Common myeloid progenitor, CD34-positive (primary cell): ENCODE results near the gene ARHGAP19.
A peak's percentile ranks its signal among the peaks of the same experiment; 100 is the strongest.

Experiments used
- CTCF ChIA-PET: fragments of 350-600 bp; sonication (Branson Sonifier 250); formaldehyde crosslinking; loops from one replicate; lab custom pipeline; 2021; ENCODE audit warnings: antibody characterized with exemption; lab: Charles Lee
- POLR2A ChIA-PET: fragments of 350-600 bp; sonication (Branson Sonifier 250); formaldehyde crosslinking; loops from one replicate; lab custom pipeline; 2021; ENCODE audit warnings: antibody characterized with exemption; lab: Charles Lee
- DNase-seq, 3 donors: peaks; one replicate each; pipeline versions ENCODE4 v3.0.0 to v3.0.0-alpha.2; 2013
- H3K27ac ChIP-seq, 2 experiments: 1 replicate in 1 of 2; 2 replicates in 1 of 2; pipeline ENCODE4 v1.7.0; 2013; ENCODE audit warnings: inconsistent platforms in 2 of 2, low read length in 2 of 2, mild to moderate bottlenecking in 2 of 2, low read depth in 1 of 2, moderate library complexity in 1 of 2; ENCODE audit not compliant: severe bottlenecking in 2 of 2, insufficient read depth in 1 of 2, poor library complexity in 1 of 2
- H3K27me3 ChIP-seq, 5 experiments: replicated peaks in 2 of 5; 1 replicate in 3 of 5; 2 replicates in 2 of 5; pipeline versions ENCODE4 v1.6.1 to v1.7.0; 2013; ENCODE audit warnings: low read length in 4 of 5, mild to moderate bottlenecking in 2 of 5, moderate library complexity in 2 of 5, inconsistent platforms in 1 of 5; ENCODE audit not compliant: insufficient read depth in 5 of 5, control insufficient read depth in 4 of 5
- H3K36me3 ChIP-seq, 4 experiments: 1 replicate in 2 of 4; 2 replicates in 2 of 4; pipeline versions ENCODE4 v1.6.1 to v1.7.0; 2013; ENCODE audit warnings: low read length in 3 of 4, control low read depth in 1 of 4, mild to moderate bottlenecking in 1 of 4; ENCODE audit not compliant: control insufficient read depth in 4 of 4, insufficient read depth in 4 of 4
- H3K4me1 ChIP-seq, 4 experiments: 1 replicate in 3 of 4; 2 replicates in 1 of 4; pipeline versions ENCODE4 v1.6.1 to v1.7.1; 2013; ENCODE audit warnings: low read length in 3 of 4, mild to moderate bottlenecking in 3 of 4, control low read depth in 1 of 4, inconsistent platforms in 1 of 4, moderate library complexity in 1 of 4; ENCODE audit not compliant: control insufficient read depth in 4 of 4, insufficient read depth in 4 of 4; ENCODE audit errors: control extremely low read depth in 1 of 4
- H3K4me3 ChIP-seq, 7 experiments: 1 replicate in 4 of 7; 2 replicates in 3 of 7; pipeline versions ENCODE4 v1.5.1 to v1.7.0; 2013; ENCODE audit warnings: mild to moderate bottlenecking in 7 of 7, low read length in 6 of 7, moderate library complexity in 6 of 7, inconsistent platforms in 2 of 7, low read depth in 2 of 7, control low read depth in 1 of 7; ENCODE audit not compliant: insufficient read depth in 4 of 7, control insufficient read depth in 1 of 7; ENCODE audit errors: extremely low read depth in 1 of 7
- H3K9me3 ChIP-seq, 5 experiments: 1 replicate in 4 of 5; 2 replicates in 1 of 5; pipeline versions ENCODE4 v1.6.1 to v1.7.1; 2013; ENCODE audit warnings: low read length in 4 of 5, mild to moderate bottlenecking in 2 of 5, inconsistent platforms in 1 of 5, low read depth in 1 of 5, moderate library complexity in 1 of 5; ENCODE audit not compliant: control insufficient read depth in 4 of 5, insufficient read depth in 2 of 5; ENCODE audit errors: control extremely low read depth in 1 of 5
- WGBS: methylation state at CpG from one replicate; pipeline ENCODE4 v1.1.5; 2013; ENCODE audit not compliant: insufficient coverage; 5-methylcytosine and 5-hydroxymethylcytosine counted together

Gene ARHGAP19

GRCh38 chr10:97192952-97193435 is 99.4 kb downstream of the ARHGAP19 start:
- DNase-seq: no peak
- no peak overlapping the region for H3K4me3 ChIP-seq
- ChIA-PET POLR2A (no interaction called here), CTCF (interaction anchor here (0.8 to 13.0 kb wide), 6 partner anchors 9 to 116 kb away, joined by 3 to 132 read pairs (median 7); no protein-coding TSS in a partner anchor)
- H3K27me3 ChIP-seq: peaks cover 0 to 76% (median 30%) of the 10 kb centered on the region in 5 experiments
- no peaks in the 10 kb centered on the region for H3K9me3 ChIP-seq
- H3K4me1 ChIP-seq: peaks cover 0 to 11% (median 8%) of the 10 kb centered on the region in 4 experiments
- no peak overlapping the region for H3K27ac ChIP-seq
- H3K36me3 ChIP-seq: no peaks in the 10 kb centered on the region
- 93% methylated on average over 4 of the region's 5 CpGs for WGBS

- POLR2A ChIA-PET: no interaction called here
- no peak overlapping the region for H3K4me3 ChIP-seq
- no peak for DNase-seq
- no peaks in the 10 kb centered on the region for H3K36me3 ChIP-seq
- CTCF ChIA-PET: interaction anchor here (1.1 to 13.0 kb wide), 3 partner anchors 17 to 116 kb away, joined by 3 to 132 read pairs (median 4); no protein-coding TSS in a partner anchor
- peaks cover 0 to 14% (median 4%) of the 10 kb centered on the region in 4 experiments for H3K4me1 ChIP-seq
- peaks cover 5 to 77% (median 23%) of the 10 kb centered on the region in 5 experiments for H3K27me3 ChIP-seq
- no peaks in the 10 kb centered on the region for H3K9me3 ChIP-seq
- WGBS: 96% methylated on average over 2 of the region's 2 CpGs
- H3K27ac ChIP-seq: no peak overlapping the region
These were observed 102.0 kb downstream of the ARHGAP19 start for GRCh38 chr10:97190450-97190849.

GRCh38 chr10:97188261-97188711 is 104.2 kb downstream of the ARHGAP19 start:
- ChIA-PET CTCF (interaction anchor here (8.3 kb wide), 1 partner anchor 9 kb away, joined by 37 read pairs; no protein-coding TSS in a partner anchor), POLR2A (no interaction called here)
- H3K4me3 ChIP-seq: no peak overlapping the region
- 32% methylated on average over 2 of the region's 11 CpGs for WGBS
- H3K4me1 ChIP-seq: peaks cover 0 to 21% (median 9%) of the 10 kb centered on the region in 4 experiments
- peak in 1 of 3 donors; percentile 55 for DNase-seq
- peaks cover 5 to 87% (median 34%) of the 10 kb centered on the region in 5 experiments for H3K27me3 ChIP-seq
- H3K27ac ChIP-seq: no peak overlapping the region
- no peaks in the 10 kb centered on the region for H3K36me3 ChIP-seq
- no peaks in the 10 kb centered on the region for H3K9me3 ChIP-seq

- ChIA-PET POLR2A (interaction anchor here (0.6 kb wide), 1 partner anchor 571 kb away, joined by 3 read pairs; no protein-coding TSS in a partner anchor), CTCF (interaction anchor here (1.1 to 8.3 kb wide), 4 partner anchors 11 to 105 kb away, joined by 3 to 37 read pairs (median 4); no protein-coding TSS in a partner anchor)
- 91% methylated on average over 15 of the region's 18 CpGs for WGBS
- Histone ChIP-seq H3K36me3 (no peaks in the 10 kb centered on the region), H3K27ac (no peak overlapping the region), H3K4me1 (peaks cover 0 to 21% (median 9%) of the 10 kb centered on the region in 4 experiments), H3K4me3 (no peak overlapping the region), H3K27me3 (peaks cover 5 to 84% (median 39%) of the 10 kb centered on the region in 5 experiments), H3K9me3 (no peaks in the 10 kb centered on the region)
- DNase-seq: no peak
These were observed 105.5 kb downstream of the ARHGAP19 start for GRCh38 chr10:97186911-97187310.

GRCh38 chr10:97185326-97186058 is 106.9 kb downstream of the ARHGAP19 start, which contains the start of gene SLIT1:
SLIT1 (minus strand) TSS chr10:97185959; CDS start chr10:97185674, 285 bp downstream.
- Histone ChIP-seq H3K36me3 (no peaks in the 10 kb centered on the region), H3K4me3 (peak within 1 kb of the TSS in 5 of 7 experiments; percentile 34 to 64 (median 50)), H3K27me3 (peaks cover 5 to 87% (median 44%) of the 10 kb centered on the region in 5 experiments), H3K9me3 (no peaks in the 10 kb centered on the region), H3K4me1 (peaks cover 0 to 21% (median 9%) of the 10 kb centered on the region in 4 experiments), H3K27ac (no peak within 1 kb of the TSS)
- peak; percentile 22 to 55 (median 44) for DNase-seq
- CTCF ChIA-PET: interaction anchor here (8.3 kb wide), 1 partner anchor 12 kb away, joined by 37 read pairs; no protein-coding TSS in a partner anchor
- POLR2A ChIA-PET: no interaction called here
- WGBS: under 1% methylated on average over 40 of the region's 74 CpGs

DNA sequence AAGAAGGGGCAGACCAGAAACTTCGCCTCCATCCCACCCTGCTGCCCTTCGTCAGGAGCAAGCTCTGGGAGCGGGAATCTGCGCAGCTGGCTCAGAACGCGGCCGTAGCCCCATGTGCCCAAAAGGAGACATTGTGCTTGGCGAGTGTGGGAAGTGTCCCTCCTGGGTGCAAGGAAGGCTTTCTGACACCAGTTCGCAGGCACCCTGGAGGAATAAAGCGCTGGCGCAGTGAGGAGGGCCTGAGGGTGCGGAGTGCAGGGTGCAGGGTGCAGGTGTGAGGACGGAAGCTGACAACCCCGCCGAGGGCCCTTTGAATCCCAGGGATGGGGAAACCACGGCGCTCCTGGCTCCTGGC is 107.5 kb downstream of the ARHGAP19 start:
- ChIA-PET CTCF (interaction anchor here (0.5 to 8.3 kb wide), 5 partner anchors 8 to 112 kb away, joined by 3 to 37 read pairs (median 7); no protein-coding TSS in a partner anchor), POLR2A (no interaction called here)
- WGBS: 17% methylated on average over 17 of the region's 17 CpGs
- Histone ChIP-seq H3K27me3 (peaks cover 5 to 90% (median 44%) of the 10 kb centered on the region in 5 experiments), H3K4me1 (peaks cover 0 to 21% (median 9%) of the 10 kb centered on the region in 4 experiments), H3K4me3 (peak overlapping the region in 3 of 7 experiments; percentile 50 to 64 (median 53)), H3K27ac (no peak overlapping the region), H3K9me3 (no peaks in the 10 kb centered on the region), H3K36me3 (no peaks in the 10 kb centered on the region)
- DNase-seq: no peak
